ES-I3 (cell line): ENCODE measurements around the gene TACR3.
A peak's percentile ranks its signal among the peaks of the same experiment; 100 is the strongest.
"Not testable (repeated sequence)": the region's sequence is repeated elsewhere in the genome, so short reads cannot be mapped to it uniquely, and the experiment has no call there.

ENCODE experiments used
- H3K36me3 ChIP-seq: 2 replicates; pipeline ENCODE4 v1.6.1; 2013; ENCODE audit warnings: mild to moderate bottlenecking, low read length, control low read depth, moderate library complexity; ENCODE audit not compliant: insufficient read depth
- H3K4me1 ChIP-seq: 2 replicates; pipeline ENCODE4 v1.6.1; 2013; ENCODE audit warnings: mild to moderate bottlenecking, control low read depth, low read length; ENCODE audit not compliant: insufficient read depth
- H3K9ac ChIP-seq: 2 replicates; pipeline ENCODE4 v1.6.1; 2013; ENCODE audit warnings: low read depth, mild to moderate bottlenecking, low read length, moderate library complexity
- H3K9me3 ChIP-seq: 2 replicates; pipeline ENCODE4 v1.6.1; 2013; ENCODE audit warnings: mild to moderate bottlenecking, low read length, moderate library complexity; ENCODE audit not compliant: control insufficient read depth, insufficient read depth

TACR3 gene, protein sequence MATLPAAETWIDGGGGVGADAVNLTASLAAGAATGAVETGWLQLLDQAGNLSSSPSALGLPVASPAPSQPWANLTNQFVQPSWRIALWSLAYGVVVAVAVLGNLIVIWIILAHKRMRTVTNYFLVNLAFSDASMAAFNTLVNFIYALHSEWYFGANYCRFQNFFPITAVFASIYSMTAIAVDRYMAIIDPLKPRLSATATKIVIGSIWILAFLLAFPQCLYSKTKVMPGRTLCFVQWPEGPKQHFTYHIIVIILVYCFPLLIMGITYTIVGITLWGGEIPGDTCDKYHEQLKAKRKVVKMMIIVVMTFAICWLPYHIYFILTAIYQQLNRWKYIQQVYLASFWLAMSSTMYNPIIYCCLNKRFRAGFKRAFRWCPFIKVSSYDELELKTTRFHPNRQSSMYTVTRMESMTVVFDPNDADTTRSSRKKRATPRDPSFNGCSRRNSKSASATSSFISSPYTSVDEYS

DNA sequence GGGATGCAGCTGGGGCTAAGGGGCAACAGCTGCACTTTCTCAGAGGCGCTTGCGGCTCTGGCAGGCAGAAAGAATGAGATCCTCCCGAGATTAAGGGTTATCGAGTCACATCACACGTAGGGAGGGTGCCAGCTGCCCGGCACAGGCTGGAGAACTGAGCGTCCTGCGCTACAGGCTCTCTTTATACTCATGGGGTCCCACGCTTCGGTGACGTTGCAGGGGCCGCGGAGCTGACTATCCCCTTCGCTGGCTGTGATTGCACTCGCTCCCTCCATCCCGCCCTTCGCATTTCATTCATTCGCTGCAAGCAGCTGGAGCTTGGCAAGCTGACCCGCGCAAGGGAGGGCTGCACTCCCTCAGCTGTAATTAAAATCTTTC lies at the start of gene TACR3:
TSS of gene TACR3 (minus strand) at position 156 of the 378 bp plus-strand sequence. CDS start 310 bp downstream, outside the sequence.
- H3K9me3 ChIP-seq, result no peaks in the 10 kb centered on the region
- peak within 1 kb of the TSS; percentile 49; the same call in 1 of the 2 replicates for H3K9ac ChIP-seq
- H3K4me1 ChIP-seq, result no peaks in the 10 kb centered on the region
- H3K36me3 ChIP-seq, result no peaks in the 10 kb centered on the region

- H3K9me3 ChIP-seq, result no peaks in the 10 kb centered on the region
- H3K9ac ChIP-seq, result no peak overlapping the region
- H3K4me1 ChIP-seq, result no peaks in the 10 kb centered on the region
- no peaks in the 10 kb centered on the region for H3K36me3 ChIP-seq
Measured at GRCh38 chr4:103757631-103758030, 37.8 kb upstream of the TACR3 start.

DNA sequence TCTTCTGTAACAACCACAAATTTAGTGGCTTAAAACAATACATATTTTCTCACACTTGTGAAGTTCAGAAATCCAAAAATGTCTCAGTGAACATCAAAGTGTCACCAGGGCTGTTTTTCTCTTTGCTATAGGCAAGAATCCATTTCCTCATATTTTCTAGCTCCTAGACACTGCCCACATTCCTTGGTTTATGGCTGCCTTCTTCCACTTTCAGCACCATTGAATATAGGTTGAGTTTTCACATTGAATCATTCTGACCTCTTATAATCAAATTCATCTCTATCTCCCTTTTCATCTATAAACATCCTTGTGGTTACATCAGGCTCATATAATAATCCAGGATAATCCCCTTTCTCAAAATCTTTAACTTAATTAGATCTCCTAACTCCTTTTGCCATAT lies 37.0 kb upstream of the TACR3 start:
- no peaks in the 10 kb centered on the region for H3K4me1 ChIP-seq
- H3K36me3 ChIP-seq, result no peaks in the 10 kb centered on the region
- H3K9me3 ChIP-seq, result no peaks in the 10 kb centered on the region
- H3K9ac ChIP-seq, result no peak overlapping the region

- Histone ChIP-seq H3K9me3 (no peaks in the 10 kb centered on the region), H3K4me1 (no peaks in the 10 kb centered on the region), H3K36me3 (no peaks in the 10 kb centered on the region), H3K9ac (no peak overlapping the region)
Measured at GRCh38 chr4:103754844-103755243, 35.1 kb upstream of the TACR3 start.

DNA sequence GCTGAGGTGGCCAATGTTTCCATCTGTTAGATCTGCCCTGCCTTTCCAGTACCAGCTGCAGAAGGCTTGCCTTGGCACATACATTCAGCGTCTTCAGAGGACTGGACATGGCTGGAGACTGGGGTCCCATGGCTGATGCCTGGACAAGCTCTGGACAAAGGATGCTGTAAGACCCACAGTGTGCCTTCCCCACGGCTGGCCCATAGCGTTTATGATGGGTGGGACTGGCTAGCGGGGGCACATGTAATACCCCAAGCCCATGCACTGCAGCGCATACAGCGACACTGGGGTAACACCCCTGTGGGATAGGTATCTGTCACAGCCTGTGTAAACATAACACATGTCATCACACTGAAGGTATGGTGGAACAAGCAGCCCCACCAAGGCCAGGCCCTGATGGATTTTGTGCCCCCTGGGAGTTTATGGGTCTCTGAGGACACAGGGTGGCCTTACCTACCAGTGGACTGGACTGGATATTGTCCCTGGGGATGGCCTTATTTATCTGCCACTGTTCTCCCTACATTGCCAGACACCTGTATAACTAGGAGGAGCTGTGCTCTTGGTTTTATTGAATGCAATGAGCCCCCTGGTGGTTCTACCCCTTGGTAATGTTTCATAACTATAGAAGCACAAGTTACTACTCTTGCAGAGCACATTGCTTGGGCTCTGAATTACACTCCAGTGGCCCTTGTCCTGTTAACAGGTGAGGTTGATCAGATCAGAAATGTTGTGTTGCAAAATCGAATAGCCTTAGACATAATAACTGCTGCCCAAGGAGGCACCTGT lies 34.3 kb upstream of the TACR3 start:
- Histone ChIP-seq H3K9me3 (no peaks in the 10 kb centered on the region), H3K36me3 (no peaks in the 10 kb centered on the region), H3K4me1 (no peaks in the 10 kb centered on the region), H3K9ac (no peak overlapping the region)

DNA sequence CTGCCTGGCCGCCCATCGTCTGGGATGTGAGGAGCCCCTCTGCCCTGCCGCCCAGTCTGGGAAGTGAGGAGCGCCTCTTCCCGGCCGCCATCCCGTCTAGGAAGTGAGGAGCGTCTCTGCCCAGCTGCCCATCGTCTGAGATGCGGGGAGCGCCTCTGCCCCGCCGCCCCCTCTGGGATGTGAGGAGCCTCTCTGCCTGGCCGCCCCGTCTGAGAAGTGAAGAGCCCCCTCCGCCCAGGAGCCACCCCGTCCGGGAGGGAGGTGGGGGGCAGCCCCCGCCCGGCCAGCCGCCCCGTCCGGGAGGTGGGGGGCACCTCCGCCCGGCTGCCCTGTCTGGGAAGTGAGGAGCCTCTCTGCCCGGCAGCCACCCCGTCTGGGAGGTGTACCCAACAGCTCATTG lies 3.4 kb upstream of the TACR3 start:
- not testable (repeated sequence) for H3K9ac ChIP-seq, H3K9me3 ChIP-seq, H3K4me1 ChIP-seq, H3K36me3 ChIP-seq

GRCh38 chr4:103721251-103721650 lies 1.5 kb upstream of the TACR3 start:
- no peaks in the 10 kb centered on the region for H3K4me1 ChIP-seq
- H3K36me3 ChIP-seq, result no peaks in the 10 kb centered on the region
- no peak overlapping the region for H3K9ac ChIP-seq
- no peaks in the 10 kb centered on the region for H3K9me3 ChIP-seq

DNA sequence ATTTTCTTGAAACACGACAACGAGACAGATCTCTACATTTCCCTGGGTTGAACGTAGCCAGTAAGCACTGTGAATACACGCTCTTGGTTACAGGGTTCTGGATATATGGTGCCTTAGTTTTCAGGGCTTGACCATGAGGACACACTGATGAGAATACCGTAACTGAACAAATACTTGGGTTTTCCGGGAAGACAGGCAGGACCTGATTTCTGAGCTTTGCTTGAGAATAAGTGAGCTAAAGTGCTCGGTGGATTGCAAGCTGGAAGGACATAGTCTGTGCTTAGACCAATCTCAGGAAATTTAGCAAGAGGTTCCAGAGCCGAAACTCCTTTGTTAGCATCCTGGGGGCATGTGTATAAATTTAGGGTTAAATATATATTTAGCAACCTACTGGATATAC lies 876 bp upstream of the TACR3 start:
- H3K4me1 ChIP-seq, result no peaks in the 10 kb centered on the region
- H3K9ac ChIP-seq, result no peak overlapping the region; the same call in 1 of the 2 replicates
- H3K9me3 ChIP-seq, result no peaks in the 10 kb centered on the region
- H3K36me3 ChIP-seq, result no peaks in the 10 kb centered on the region

- Histone ChIP-seq H3K36me3 (no peaks in the 10 kb centered on the region), H3K4me1 (no peaks in the 10 kb centered on the region), H3K9me3 (no peaks in the 10 kb centered on the region), H3K9ac (peak overlapping the region; percentile 49; the same call in 1 of the 2 replicates)
Measured at GRCh38 chr4:103719105-103719829, 518 bp downstream of the TACR3 start.

DNA sequence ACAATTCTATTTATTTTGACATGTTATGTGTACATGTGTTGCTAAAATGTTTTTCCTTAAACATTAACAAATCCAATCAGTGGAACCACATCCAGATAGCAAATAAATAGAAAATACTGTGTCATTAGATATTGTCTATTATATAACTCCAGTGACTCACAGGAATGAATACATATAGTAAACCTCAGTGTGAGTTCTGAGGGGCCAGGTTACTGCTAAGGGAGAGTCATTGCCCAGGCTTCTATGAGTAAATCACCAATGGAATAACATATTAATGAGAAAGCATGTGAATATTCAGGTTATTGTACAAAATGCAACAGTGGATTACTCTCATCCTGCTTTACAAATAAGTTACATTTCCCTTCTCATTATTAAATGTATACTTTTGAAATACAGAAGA lies 27.2 kb downstream of the TACR3 start:
- Histone ChIP-seq H3K9me3 (no peaks in the 10 kb centered on the region; the same call in 1 of the 2 replicates), H3K4me1 (no peaks in the 10 kb centered on the region), H3K36me3 (no peaks in the 10 kb centered on the region), H3K9ac (no peak overlapping the region)

GRCh38 chr4:103673983-103674382 lies 45.8 kb downstream of the TACR3 start:
- Histone ChIP-seq H3K9me3 (no peaks in the 10 kb centered on the region), H3K36me3 (no peaks in the 10 kb centered on the region), H3K4me1 (no peaks in the 10 kb centered on the region), H3K9ac (no peak overlapping the region)

DNA sequence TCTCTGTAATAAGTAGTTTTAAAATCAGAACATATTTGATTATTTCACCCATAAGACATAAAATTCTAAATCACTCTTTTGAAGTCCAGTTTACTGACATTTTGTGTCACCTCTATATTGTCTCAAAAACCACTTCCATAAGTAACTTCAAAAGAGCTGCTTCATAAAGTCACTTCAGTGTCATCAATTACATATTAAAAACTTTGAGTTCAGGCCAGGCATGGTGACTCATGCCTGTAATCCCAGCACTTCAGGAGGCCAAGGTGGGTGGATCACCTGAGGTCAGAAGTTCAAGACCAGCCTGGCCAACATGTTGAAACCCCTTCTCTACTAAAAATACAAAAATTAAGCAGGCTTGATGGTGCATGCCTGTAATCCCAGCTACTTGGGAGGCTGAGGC lies 53.0 kb downstream of the TACR3 start:
- not testable (repeated sequence) for H3K9me3 ChIP-seq, H3K4me1 ChIP-seq, H3K9ac ChIP-seq, H3K36me3 ChIP-seq

- no peaks in the 10 kb centered on the region for H3K36me3 ChIP-seq
- H3K9ac ChIP-seq, result no peak overlapping the region
- H3K9me3 ChIP-seq, result no peaks in the 10 kb centered on the region
- H3K4me1 ChIP-seq, result no peaks in the 10 kb centered on the region
Measured at GRCh38 chr4:103664436-103665075, 55.2 kb downstream of the TACR3 start.

- Histone ChIP-seq H3K9ac (no peak overlapping the region), H3K9me3 (0 out of 2 replicates have a peak, but pooled peaks cover 2% of the 10 kb centered on the region), H3K4me1 (no peaks in the 10 kb centered on the region), H3K36me3 (no peaks in the 10 kb centered on the region)
Measured at GRCh38 chr4:103648541-103648940, 71.2 kb downstream of the TACR3 start.
